Kidney capillary endothelial cell (primary cell): ENCODE results near the gene RETREG3.
"Not testable (repeated sequence)": the region's sequence is repeated elsewhere in the genome, so short reads cannot be mapped to it uniquely, and the experiment has no call there.

Source experiments
- DNase-seq: peaks from one replicate; pipeline ENCODE4 v3.0.0-alpha.2; 2018; ENCODE audit warnings: low spot score

Gene RETREG3

DNA sequence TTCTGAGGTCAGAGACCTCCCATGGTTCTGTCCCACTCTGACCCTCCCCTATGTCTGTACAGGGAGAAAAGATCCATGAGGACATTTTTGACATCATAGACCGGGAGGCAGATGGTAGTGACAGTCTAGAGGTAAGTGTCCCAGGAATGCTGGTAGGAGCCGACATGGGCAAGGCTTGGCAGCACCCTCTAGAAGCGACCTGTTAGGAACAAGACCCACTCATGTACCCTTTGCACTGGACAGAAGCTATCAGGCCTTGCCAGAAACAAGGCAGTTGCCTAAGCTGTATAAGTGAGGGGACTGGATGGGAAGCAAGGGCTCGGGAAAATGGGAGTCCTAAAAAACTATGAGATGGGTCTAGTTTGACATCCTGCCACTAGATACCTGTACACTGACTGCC, 2.8 kb upstream of the RETREG3 start:
- DNase-seq, result no peak

DNA sequence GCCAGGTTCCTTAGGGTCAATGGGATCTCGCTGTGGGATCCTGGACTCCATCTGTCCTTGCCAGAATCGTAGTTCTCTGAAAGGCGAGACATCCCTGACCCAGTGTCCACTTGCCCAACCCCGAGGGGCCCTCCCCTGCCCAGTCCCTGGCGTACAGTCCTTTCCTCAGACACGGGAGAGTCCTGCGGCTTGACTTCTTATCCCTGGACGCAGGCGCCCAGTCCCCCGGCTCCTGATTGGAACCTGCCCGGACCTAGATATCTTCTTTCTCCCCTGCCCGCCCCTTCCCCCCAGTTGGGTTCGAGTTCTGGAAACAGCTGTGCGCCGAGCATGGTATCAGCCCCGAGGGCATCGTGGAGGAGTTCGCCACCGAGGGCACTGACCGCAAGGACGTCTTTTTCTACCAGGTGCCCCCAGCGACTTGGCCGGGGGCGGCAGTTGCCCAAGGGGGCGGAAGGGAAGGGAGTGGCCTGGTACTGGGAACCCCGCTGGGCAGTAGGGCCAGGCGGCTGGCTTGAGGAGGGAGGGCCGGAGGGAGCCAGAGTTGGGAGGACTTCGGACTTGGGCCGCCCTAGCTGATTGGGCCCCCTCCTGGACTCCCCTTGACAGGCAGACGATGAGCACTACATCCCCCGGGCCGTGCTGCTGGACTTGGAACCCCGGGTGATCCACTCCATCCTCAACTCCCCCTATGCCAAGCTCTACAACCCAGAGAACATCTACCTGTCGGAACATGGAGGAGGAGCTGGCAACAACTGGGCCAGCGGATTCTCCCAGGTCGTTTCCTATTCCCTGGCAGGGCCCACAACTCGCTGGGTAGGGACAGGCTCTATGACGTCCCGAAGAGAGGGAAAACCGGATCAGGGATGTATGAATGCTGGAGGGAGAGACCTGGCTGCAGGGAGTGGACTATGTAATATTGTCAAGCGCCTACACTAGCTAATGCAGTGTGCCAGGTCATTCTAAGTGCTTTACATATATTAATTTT, 934 bp upstream of the RETREG3 start:
- DNase-seq, result not testable (repeated sequence)

DNA sequence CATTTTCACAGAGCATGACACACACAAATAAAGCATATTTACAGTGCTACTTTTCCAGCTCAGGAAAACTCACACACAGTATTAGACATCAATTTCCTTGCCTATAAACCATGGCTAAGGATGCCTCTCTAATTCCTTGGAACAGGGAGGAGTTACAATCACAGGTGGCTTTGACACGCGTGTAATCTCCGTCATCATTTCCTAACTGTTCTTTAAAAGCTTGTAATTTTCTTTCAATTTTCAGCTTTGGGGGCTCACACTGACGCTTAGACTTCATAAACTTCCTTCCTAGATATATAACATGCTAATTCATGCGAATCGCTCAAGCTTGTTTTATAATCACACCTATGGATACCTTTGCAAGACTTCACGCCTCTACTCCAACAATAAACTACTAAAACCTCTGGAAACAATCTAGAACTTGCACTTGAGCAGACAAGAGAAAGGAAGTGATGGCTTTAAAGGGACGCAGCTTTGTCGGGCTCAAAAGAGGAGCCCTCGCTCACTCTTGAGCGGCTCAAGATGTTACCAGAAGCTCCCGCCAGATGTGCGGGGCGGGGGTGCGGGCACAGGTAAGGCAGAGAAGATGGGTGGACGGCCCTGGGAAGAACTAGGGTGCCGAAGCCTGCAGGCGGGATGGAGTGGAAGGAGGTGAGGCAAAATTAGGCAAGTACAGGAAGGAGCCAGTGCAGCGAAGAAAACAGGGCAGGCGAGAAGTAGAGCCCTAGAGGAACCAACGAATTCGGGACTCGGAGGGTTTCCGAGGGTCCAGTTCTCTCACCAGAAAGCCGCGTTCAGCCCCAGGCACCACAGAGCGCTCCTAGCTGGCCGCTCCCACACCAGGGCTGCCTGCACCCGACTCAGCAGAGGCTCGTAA, 631 bp downstream of the RETREG3 start:
- DNase-seq, result no peak

DNA sequence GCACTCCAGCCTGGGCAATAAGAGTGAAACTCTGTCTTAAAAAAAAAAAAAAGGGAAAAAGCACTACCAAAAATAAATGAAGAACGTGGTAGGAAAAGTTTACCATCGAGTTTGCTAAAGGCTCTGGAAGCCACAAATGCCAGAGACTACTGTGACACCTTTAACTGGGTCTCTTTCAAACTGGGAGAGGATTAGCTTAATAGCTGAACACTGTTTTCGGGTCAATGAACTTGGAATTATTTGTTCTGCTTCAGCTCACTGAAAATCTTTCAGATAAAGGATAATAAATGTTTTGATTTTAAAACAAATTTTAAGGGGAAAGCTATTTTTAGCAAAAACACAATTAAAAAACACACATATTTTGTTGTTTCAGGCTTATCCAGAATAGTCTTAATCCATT, 1.4 kb downstream of the RETREG3 start:
- DNase-seq, result no peak

DNA sequence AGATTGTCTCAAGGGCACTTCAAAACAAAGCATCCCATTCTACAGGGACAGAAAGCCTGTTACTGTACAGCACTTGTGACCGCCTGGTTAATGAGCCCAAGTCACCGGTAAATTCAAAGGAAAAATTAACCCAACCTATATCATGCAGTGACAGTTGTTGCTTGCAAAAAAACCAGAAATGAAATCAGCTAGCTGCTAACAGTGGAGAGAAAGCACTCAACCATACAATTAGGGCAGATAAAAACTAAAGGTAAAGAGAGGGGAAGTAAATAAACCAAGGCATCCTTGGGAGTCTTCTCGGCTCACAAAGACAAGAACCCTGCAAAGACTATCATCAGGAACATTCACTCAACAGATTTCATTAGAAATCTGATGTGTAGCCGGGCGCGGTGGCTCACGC, 5.9 kb downstream of the RETREG3 start:
- DNase-seq, result no peak

DNA sequence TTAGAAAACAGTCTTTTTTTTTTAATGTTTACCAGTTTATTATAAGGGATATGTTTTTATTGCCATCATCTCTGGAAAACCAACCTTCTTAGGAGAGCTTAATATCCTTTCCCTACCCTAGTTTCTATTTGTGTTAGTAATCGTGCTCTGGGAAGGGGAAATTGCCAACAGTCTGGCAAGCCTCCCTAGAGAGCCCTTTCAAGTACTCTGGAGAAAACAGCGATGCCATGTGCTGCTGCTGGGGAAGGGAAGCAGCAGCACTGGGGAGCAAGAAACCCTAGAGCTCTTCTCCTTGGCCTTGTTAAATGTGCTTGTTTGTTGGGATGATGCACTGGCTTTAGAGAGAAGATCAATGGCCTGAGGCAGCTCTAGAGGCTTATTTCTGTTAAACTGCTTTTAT, 10.3 kb downstream of the RETREG3 start:
- no peak for DNase-seq

DNA sequence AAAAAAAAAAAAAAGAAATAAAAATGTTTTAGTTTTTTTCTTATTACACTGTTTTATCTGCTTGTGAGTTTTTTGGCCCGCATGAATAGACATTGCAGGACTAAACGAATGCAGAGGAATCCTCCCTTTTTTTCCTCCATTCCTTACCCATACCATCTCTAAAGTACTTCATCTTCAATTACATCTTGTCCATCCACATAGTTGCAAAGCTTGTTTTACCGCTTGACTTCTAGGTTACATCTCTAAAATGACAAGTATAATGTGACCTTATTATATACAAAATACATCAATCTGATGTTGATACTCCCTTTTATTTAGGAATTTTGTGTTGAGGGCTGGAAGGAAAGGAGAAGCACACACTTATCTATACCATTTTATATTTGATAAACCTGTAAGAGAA, 12.8 kb downstream of the RETREG3 start:
- DNase-seq, result no peak

DNA sequence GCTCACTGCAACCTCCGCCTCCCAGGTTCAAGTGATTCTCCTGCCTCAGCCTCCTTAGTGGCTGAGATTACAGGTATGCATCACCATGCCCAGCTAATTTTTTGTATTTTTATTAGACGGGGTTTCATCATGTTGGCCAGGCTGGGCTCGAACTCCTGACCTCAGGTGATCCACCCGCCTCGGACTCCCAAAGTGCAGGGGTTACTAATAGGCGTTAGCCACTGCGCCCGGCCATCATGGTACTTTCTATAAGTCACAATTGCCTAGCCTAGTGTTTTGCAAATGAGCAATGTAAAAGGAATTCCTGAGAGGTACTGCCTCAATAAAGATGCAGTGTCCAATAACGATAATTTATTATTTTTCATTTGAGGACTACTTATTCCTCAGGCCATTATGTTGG, 17.8 kb downstream of the RETREG3 start:
- DNase-seq, result no peak

DNA sequence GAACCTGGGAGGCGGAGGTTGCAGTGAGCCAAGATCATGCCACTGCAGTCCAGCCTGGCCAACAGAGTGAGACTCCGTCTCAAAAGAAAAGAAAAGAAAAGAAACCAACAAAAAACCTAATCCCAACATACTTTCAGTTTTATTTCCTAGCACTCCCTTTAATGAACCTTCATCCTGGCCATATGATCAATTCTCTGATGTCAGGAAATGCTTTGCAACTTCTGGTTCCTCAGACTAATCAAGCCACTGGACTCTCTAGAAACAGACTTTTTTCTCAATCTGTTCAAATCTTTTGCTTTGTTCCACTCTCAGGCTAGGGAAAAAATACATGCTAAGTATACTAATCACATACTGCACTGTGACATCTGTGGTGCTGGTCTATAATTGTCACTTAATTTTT, 18.3 kb downstream of the RETREG3 start:
- no peak for DNase-seq

DNA sequence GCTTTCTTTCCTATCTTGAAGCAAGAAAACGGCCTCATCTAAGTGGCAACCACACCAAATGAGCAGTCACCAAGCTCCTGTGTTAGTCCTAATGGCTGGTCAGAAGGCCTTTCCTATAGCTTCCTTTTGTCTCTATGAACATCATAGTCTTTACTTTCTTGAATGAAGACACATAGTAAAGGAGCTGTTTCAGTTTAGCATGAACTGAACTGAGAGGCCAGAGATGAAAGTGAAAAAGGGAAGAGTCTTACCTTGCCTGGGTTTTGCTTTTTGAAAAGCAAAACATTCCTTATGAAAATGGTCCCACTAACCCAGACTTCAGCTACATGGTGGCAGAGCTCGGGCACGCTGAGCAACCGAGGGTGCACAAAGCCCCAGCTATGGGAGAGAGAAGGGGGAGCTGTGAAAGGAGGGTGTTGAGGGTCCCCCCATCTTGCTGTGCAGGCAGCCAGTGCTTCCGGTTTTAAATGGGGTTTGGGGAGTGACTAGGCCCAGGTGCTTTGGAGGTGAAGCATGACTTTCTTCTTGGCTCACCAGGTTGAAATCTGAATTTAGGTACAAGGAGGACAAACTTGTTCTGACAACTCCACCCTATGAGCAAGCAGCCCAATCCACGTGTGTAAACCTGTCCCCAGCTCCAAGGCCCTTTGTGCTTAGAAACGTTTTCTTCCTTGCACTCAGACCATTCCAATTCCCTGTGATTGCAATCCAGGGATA, 22.5 kb downstream of the RETREG3 start:
- no peak for DNase-seq

DNA sequence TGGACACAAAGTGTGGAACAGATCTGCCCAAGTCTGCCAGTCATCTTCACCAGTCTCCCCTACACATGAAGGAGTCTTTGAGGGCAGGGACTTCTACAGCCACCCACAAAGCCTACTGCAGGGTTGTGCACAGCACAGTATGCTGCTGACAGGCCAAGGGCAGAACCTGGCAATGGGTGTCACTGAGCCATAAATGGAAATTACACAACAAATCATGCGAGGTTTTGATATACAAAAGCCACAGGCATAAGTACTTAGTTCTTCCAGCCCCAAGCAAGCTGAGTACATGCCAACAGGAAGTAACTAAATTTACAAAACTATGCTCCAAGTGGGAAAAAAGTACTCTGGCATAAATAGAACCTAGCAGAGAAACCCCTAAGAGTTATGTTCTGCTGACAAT, 23.8 kb downstream of the RETREG3 start:
- DNase-seq, result no peak

DNA sequence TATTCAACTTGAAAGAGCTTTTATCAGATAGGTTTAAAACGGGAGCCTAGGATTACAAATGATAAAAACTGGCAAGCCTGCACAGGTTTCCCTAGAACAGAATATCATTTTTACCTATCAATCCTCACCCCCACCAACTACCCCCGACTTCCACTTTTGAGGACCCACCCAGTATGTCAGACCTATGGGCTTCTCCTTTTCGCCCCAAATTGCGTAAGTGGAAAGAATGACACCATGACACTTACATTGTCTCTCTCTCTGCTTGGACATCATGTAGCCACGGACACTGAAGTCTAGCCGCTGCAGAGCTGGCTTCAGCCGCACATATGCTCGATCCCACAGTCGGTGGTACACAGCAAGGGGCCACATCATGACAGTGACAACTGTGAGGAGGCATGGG, 24.3 kb downstream of the RETREG3 start:
- DNase-seq, result no peak

DNA sequence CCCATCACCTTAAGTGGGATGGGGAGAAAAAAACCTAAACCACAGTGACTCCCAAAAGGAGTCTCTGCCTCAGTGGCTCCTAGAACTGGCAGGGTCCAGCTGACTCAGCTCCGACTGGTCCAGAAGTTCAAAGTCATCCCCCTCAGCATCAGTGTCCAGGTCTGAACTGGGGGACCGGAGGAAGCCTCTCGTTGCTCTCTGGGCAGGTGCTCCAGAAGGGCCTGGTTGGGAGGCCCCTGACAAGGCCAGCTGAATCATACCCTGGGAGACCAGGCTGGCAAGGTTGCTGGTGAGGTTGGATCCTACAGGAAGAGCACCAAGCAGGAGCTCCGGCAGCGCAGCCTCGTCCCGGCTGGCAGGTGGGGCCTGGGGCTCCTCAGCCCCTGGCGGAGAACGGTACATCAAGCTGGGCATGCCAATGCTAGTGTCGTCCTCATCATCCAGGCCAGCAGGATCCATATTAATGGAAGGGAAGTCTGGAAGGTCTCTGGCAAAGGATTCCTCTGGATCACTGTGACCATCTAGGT, 27.4 kb downstream of the RETREG3 start:
- no peak for DNase-seq

DNA sequence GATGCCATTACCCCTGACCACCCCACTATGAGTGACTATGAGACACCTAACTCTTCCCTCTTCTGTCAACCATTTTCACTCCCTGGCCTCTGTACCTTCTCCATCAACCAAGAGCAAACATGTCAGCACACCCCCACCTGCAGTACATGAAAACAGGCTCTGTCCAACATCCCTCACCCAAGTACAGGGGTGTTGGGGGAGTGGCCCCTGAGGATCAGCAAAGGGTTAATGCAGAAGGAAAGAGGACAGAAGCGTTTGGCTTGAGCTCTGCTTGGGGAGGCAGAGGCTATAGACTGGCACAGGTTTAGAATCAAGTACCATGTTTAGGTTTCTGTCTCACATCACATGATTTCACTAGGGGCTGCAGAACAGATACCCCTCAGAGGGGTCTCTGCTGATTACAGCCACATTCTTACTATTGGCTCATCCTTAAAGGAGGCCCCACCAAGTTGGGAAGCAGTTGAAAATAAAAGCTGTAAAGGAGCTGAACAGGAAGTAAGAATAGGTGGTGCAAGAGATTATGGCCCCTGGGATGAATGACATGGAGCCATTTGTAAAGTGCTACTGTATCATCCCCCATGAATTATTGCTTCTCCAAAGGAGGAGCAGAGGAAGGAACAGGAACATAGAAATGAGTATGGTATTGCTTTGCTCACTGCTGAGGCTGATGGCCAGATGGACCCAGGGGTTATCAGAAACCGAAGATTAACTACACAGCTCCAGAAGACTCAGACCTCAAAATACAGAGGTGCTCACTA, 29.2 kb downstream of the RETREG3 start:
- no peak for DNase-seq

DNA sequence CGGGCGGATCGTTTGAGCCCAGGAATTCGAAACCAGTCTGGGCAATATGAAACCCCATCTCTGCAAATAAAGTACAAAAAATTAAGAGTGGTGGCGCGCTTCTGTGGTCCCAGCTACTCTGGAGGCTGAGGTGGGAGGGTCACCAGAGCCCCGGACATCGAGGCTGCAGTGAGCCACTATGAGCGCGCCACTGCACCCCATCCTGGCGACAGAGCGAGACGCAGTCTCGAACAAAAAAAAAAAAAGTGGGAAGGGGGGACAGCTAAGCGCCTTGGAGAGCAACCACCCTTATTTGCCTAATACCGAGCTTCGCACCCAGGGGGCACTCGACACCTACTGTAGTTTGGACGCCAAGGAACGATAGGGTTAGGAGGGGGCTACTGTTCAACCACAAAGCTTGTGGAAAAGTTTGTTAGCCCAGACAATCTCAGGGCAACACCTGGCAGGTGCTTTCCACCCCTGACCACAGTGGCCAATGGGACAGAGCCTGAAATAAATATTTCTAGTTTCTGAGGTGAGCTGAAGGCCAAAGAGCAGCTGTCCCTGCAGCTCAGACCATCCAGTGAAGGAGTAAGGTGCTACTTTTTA, 30.8 kb downstream of the RETREG3 start:
- no peak for DNase-seq

DNA sequence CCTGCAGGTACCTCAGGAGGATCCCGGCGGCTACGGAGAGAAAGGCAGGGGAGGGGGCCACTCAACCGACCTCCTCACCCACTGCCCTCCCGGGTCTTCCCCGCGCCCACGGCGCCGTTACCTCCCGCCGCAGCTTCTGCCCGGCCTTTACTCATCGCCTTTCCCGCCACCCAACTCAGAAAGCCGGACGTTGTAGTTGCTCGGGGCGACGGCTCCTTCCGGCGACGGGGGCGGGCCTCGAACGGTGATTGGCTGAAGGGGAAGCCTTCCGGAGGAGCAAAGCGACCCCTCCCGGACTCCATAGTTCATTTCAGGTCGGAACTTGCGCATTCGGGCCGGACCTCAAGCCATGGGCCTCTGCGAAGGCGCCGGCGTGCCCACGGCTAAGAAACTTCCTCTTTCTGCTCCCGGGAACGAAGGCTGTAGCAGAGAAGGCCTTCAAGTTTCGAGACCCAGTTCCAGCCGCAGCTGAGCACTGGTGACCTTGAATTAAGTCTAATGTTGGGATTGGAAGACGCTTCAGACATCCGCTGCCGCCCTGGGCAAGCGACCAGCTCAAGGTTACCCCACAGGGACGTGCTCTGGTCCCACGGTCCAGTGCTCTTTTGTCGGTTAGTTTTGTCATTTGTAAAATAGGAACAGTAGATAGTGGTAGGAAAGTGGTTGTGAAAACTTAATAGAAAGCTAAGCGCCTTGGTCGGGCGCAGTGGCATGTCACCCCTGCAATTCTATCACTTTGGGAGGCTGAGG, 31.5 kb downstream of the RETREG3 start, which contains the start of gene PSMC3IP:
TSS of gene PSMC3IP (minus strand) at position 198 of the 750 bp plus-strand sequence. CDS start at position 155, 43 bp downstream.
- peak; percentile 94 for DNase-seq

DNA sequence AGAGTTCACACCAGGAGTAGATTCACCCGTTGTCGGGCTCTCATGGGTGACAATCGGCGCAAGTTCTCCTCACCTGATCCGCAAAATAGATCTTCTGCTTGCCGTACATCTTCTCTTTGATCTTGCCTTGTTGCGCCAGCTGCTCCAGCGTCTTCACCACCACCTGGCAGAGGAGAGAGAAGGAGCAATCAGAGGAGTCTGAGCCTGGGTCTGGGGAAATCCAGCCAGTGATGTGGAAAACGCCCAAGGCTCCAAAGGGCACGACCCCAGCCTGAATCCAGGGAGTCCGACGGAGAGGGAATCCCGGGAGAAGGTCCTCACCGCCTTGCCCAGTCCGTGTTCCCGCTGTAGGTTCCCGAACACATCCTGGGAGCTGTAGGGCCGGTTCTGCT, 32.0 kb downstream of the RETREG3 start:
- no peak for DNase-seq

DNA sequence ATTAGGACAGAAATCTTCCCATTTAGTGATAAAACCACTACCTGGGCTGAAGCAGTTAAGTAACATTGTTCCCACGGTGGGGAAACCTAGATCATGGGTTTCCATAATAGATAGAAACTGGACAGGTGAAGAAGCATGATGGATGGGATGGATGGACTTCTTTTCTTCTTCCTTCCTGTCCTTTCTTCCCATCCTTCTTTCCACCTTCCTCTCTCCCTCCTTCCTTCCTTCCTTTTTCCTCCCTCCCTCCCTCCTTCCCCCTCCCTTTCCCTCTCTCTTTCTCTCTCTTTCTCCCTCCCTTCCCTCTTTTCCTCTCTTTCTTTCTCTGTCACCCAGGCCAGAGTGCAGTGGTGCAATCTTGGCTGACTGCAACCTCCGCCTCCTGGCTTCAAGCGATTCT, 34.7 kb downstream of the RETREG3 start:
- no peak for DNase-seq

DNA sequence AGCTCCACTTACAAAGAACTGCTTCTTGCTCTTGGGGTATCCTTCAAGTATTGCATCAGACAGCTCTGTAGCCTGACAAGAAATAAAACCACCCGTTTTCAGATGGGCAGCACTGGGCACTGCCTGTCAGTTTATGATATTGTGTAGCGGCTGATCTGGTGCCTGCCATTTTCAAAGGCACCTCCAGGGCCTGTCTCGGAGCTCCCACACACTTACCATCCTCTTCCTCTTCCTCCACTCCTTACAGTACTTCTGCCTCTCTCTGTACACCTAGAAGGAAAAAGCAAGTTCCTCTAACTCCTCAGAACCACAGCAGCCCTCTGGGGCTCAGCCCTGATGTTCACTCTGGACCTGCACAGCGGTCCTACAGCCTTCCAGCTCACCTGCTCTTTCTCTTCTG, 36.1 kb downstream of the RETREG3 start:
- no peak for DNase-seq
